ENCODE results near the gene YWHAQ. TPM values are rescaled to one million over a fixed set of nuclear protein-coding genes. Genes with fewer than 3 reads are reported as not detected.

YWHAQ gene
- 239 and 243 TPM in 2 replicates for total RNA-seq

DNA sequence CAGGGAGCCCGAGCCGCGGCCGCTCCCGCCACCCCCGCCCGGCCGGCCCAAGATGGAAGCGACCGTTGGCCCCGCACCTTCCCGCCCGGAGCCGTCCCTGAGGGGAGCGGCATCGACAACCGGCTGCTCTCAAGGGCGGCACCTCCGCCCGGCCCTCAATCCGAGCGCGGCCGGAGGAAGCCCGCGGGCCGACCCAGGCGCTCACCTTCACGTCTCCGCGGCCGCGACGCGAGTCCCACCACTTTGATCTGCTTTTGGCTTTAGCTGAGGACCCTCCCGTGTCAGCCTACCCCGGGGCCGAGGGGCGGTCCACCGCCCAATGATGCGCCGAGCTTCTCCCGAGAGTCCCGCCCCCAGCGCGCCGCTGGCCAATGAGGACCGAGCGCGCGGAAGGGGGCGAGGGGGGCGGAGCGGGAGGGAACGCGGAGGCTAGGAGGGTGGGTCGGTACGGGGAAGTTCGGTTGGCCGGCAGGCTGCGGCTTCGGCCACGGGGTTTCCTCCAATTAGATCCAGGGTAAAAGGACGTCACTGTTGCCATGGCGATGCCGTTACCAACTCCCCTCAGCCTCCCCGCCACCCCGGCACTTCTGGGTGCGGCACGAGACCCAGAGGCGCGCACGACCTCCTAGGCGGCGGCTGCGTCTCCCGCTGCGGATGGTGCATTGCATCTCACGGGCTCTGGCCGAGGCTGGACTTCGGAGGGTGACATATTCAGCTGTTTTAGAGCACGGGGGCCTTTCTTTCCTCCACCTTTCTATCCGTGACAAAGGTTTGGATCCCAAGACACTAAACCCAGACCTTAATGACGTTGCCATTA, at the start of gene YWHAQ:
TSS of gene YWHAQ (minus strand) at position 262 of the 817 bp plus-strand sequence. CDS start 545 bp downstream, outside the sequence.

DNA sequence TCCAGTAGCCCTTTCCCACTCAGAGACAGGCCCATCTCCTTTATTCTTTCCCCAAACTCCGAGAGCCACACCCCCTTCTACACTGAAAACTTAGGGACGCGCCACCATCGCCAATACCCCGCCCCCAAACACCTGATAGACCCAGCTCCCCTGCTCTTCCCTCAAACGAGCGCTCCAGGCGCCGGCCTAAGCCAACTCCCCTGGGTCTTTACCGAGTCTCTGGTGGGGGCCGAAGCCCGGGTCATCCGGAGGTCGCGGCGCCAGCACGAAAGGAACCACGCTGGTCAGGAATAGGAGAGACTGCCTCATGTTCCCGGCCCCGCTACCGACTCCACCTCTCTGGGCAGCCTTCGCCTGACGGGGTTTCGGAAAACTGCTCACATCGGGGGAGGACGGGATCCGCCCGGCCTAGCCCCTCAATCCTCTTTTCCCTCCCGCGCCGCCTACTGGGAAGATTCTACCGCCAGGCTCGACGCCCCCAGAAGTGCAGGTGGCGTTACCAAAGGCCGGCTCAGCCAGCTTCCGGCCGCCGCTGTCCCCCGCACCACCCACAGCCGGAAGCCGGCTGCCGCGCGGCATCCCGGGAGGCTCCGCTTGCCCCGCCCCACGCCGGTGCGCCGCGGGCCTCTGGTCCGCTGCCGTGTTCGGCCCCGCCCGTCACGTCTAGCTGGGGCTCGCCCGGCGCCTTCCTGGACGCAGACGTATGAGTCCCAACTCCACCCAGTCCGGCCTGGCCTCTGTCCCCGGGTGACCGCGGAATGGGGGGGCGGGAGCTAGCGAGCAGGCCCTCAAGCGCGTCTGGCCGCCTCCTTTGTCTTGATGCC, 75.3 kb downstream of the YWHAQ start, which contains the start of gene ADAM17:
TSS of gene ADAM17 (minus strand) at position 534 of the 824 bp plus-strand sequence. CDS start at position 309, 225 bp downstream.

Other genes with a start within 250 kb of the YWHAQ start
- gene ITGB1BP1, start 207.5 kb downstream of the YWHAQ start, total RNA-seq = 44.5 and 50.2 TPM in 2 replicates
- 52.3 and 53.8 TPM in 2 replicates for gene CPSF3, start 207.3 kb downstream of the YWHAQ start, total RNA-seq
- gene IAH1, start 156.4 kb downstream of the YWHAQ start, total RNA-seq = 55.0 and 59.4 TPM in 2 replicates
- 63.7 and 79.0 TPM in 2 replicates for gene ADAM17, start 75.2 kb downstream of the YWHAQ start, total RNA-seq
- gene TAF1B, start 212.5 kb upstream of the YWHAQ start, total RNA-seq = 34.4 and 40.3 TPM in 2 replicates